ENCODE measurements around the gene PAGE2B. TPM values are rescaled to one million over a fixed set of nuclear protein-coding genes. Genes with fewer than 3 reads are reported as not detected.
A peak's percentile ranks its signal among the peaks of the same experiment; 100 is the strongest.

The PAGE2B gene
- total RNA-seq, 2 experiments from 2014 or later = 1.0 TPM; not detected in 1

DNA sequence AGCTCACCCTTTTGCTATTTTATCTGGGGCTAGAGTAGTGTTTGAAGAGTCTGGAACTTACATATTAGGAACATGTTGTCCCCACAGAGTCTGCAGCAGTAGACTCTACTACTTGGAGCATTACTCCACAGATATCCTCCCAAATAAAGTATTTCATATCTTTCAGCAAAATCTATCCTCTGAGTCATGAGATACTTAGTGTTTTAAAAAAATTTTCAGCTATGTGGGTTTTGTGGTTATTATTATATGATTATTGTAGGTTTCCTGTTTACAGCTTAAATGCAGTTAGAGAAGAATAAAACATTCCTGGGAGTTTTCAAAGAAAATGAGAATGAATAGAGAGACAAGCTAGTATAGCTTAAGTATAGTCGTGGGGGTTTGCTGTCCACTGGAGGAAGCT, 44.9 kb downstream of the PAGE2B start:
- peaks cover 1% of the 10 kb centered on the region for H3K27me3 Mint-ChIP-seq
- DNase-seq = no peak
- peak overlapping the region; percentile 62 for H3K27ac Mint-ChIP-seq
- POLR2A ChIA-PET = interaction anchor here (1.0 to 1.7 kb wide), 2 partner anchors 40 to 120 kb away, joined by 3 to 6 read pairs; partner anchors contain the start of gene APEX2
- H3K4me3 Mint-ChIP-seq = no peak overlapping the region
- no peaks in the 10 kb centered on the region for H3K9me3 Mint-ChIP-seq
- H3K36me3 Mint-ChIP-seq (ENCODE audit: low read depth) = no peaks in the 10 kb centered on the region
- peaks cover 35% of the 10 kb centered on the region for H3K4me1 Mint-ChIP-seq
- CTCF ChIA-PET = interaction anchor here (0.8 to 1.4 kb wide), 2 partner anchors 112 to 364 kb away, joined by 3 read pairs; no protein-coding TSS in a partner anchor

DNA sequence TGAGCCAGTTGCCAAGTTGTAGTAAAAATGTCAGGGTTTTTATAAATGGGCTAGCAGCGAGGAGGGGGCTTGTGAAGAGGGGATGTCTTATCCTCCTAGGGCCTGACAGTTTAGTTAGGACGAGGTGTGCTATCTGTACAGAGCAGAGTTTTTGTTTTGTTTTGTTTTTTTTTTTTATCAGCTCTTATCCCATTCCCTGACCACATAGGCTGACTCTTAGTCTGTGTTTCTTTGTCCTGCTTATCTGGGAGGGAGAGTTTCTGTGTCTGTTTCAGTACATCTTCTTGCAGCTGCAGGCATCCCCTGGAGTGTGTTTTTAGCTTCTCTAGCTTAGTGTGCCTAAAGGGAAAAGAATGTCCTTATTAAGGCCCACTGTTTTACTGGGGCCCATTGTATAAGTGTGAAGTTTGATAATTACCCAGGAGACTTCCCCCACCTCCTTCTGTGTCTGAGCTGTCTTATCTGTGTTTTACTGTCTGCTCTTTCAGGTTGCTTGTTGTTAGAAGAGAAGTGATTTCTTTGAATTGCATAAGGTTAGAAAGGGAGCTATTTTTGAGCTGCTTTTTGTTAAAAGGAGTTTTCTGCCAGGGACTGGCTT, 46.0 kb downstream of the PAGE2B start:
- Mint-ChIP-seq H3K4me3 (no peak overlapping the region), H3K4me1 (peaks cover 35% of the 10 kb centered on the region), H3K27me3 (peaks cover 1% of the 10 kb centered on the region), H3K36me3 (ENCODE audit: low read depth) (no peaks in the 10 kb centered on the region), H3K27ac (no peak overlapping the region), H3K9me3 (no peaks in the 10 kb centered on the region)
- DNase-seq = no peak
- CTCF ChIA-PET = interaction anchor here (1.4 kb wide), 1 partner anchor 362 kb away, joined by 3 read pairs; no protein-coding TSS in a partner anchor
- POLR2A ChIA-PET = interaction anchor here (1.7 kb wide), 1 partner anchor 39 kb away, joined by 6 read pairs; no protein-coding TSS in a partner anchor

DNA sequence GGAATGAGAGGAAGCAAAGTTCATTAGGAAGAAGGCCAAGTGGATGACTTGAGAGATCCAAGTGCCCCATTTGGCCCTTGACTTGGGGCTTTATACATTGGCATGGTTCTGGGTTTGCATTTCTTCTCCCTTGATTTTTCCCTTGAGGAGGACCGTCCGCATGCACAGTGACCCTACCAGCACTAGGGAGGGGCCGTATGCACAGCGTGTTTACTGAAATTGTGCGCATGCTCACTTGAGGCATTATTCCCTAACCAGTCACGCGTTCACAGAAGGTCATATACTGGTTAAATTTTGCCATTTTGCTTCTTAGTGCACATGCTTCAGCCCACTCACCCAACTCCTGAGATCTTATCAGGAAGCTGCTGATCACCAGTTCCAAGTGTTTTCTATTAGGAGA, 49.1 kb downstream of the PAGE2B start:
- Mint-ChIP-seq H3K36me3 (ENCODE audit: low read depth) (no peaks in the 10 kb centered on the region), H3K4me1 (peaks cover 24% of the 10 kb centered on the region), H3K27me3 (peaks cover 4% of the 10 kb centered on the region), H3K27ac (no peak overlapping the region), H3K4me3 (no peak overlapping the region), H3K9me3 (no peaks in the 10 kb centered on the region)
- ChIA-PET CTCF (no interaction called here), POLR2A (no interaction called here)
- no peak for DNase-seq

DNA sequence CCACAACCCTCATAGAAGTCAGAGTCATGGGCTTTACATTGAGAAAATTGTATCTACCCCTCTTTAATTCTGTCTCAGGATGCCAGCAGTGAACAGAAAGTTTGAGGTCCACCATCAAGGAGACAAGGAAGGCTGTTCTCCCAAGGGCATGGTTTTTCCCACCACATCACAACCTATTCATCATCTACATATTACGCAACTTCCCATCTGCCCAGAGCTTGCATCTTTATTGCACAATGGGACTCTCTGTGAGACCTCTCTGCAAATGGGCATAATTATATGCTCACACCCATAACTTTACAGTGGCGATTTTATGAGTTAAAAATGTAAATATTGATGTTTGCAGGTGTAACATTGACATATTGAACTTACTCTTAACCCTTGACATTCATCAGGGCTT, 52.9 kb downstream of the PAGE2B start:
- Mint-ChIP-seq H3K36me3 (ENCODE audit: low read depth) (no peaks in the 10 kb centered on the region), H3K27ac (no peak overlapping the region), H3K9me3 (no peaks in the 10 kb centered on the region), H3K27me3 (peaks cover 4% of the 10 kb centered on the region), H3K4me1 (no peaks in the 10 kb centered on the region), H3K4me3 (no peak overlapping the region)
- CTCF ChIA-PET = no interaction called here
- no peak for DNase-seq
- POLR2A ChIA-PET = no interaction called here

Other genes starting within 250 kb of the PAGE2B start
- 1 to 10 TPM; 1.4 to 1.5 TPM for gene TRO, start 154.2 kb upstream of the PAGE2B start, total RNA-seq
- under 1 TPM; 0.45 to 0.60 TPM for gene PFKFB1, start 80.8 kb upstream of the PAGE2B start, total RNA-seq
- 10 to 100 TPM; 25.5 to 26.8 TPM for gene APEX2, start 74.7 kb upstream of the PAGE2B start, total RNA-seq
- not detected for gene ALAS2, start 44.1 kb upstream of the PAGE2B start, total RNA-seq
- not detected for gene PAGE2, start 14.0 kb downstream of the PAGE2B start, total RNA-seq
- not detected for gene PAGE5, start 145.3 kb downstream of the PAGE2B start, total RNA-seq
- not detected for gene PAGE3, start 189.9 kb downstream of the PAGE2B start, total RNA-seq